Neural cell (in vitro differentiated cells): ENCODE data around the gene FOXO4.

Experiments
- EP300 ChIP-seq: fragments of 450-650 bp; conservative IDR thresholded peaks from 2 replicates; pipeline ENCODE4 v1.6.1; 2014; ENCODE audit warnings: antibody characterized with exemption, mild to moderate bottlenecking, moderate library complexity; ENCODE audit not compliant: poor library complexity, severe bottlenecking
- EZH2 ChIP-seq: fragments of 200-600, 300-800 bp; shearing (Covaris generic), sonication (generic); IDR thresholded peaks from 2 replicates; pipeline ENCODE4 v1.6.1; 2014; ENCODE audit warnings: antibody characterized with exemption, low read length, borderline replicate concordance, mild to moderate bottlenecking; ENCODE audit not compliant: insufficient read depth, poor library complexity, severe bottlenecking
- MXI1 ChIP-seq: fragments of 450-650 bp; conservative IDR thresholded peaks from 2 replicates; pipeline ENCODE4 v1.6.1; 2014; ENCODE audit warnings: antibody characterized with exemption, mild to moderate bottlenecking; ENCODE audit not compliant: poor library complexity, severe bottlenecking
- POLR2AphosphoS5 ChIP-seq: IDR thresholded peaks from 2 replicates; pipeline ENCODE4 v1.6.1; 2012
- RAD21 ChIP-seq: fragments of 450-650 bp; conservative IDR thresholded peaks from 2 replicates; pipeline ENCODE4 v1.6.1; 2014; ENCODE audit warnings: antibody characterized with exemption, mild to moderate bottlenecking, moderate library complexity
- TAF1 ChIP-seq: IDR thresholded peaks from 2 replicates; pipeline ENCODE4 v1.6.1; 2012; ENCODE audit warnings: low read depth
- TF ChIP-seq, protein P1 (sequence below): fragments of 450-650 bp; IDR thresholded peaks from 2 replicates; pipeline ENCODE4 v1.5.1; 2014; ENCODE audit warnings: antibody characterized with exemption, mild to moderate bottlenecking, moderate library complexity; ENCODE audit not compliant: poor library complexity, severe bottlenecking

DNA sequence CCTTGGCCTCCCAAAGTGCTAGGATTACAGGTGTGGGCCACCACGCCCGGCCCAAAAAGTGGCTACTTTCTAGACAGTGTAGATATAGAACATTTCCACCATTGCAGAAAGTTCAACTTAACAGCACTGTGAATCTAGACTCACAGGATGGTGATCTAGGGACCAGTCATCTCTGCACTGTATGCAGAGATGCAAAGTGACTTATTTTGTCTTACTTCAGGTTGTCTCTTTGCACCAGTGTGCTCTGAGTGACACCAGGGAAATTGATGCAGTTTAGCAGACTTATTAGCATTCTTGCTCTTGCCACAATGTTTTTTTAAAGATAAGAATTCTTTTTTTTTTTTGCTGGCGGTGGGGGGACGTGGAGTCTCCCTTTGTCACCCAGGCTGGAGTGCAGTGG, 12.8 kb upstream of the FOXO4 start:
- TF ChIP-seq, protein P1, sequence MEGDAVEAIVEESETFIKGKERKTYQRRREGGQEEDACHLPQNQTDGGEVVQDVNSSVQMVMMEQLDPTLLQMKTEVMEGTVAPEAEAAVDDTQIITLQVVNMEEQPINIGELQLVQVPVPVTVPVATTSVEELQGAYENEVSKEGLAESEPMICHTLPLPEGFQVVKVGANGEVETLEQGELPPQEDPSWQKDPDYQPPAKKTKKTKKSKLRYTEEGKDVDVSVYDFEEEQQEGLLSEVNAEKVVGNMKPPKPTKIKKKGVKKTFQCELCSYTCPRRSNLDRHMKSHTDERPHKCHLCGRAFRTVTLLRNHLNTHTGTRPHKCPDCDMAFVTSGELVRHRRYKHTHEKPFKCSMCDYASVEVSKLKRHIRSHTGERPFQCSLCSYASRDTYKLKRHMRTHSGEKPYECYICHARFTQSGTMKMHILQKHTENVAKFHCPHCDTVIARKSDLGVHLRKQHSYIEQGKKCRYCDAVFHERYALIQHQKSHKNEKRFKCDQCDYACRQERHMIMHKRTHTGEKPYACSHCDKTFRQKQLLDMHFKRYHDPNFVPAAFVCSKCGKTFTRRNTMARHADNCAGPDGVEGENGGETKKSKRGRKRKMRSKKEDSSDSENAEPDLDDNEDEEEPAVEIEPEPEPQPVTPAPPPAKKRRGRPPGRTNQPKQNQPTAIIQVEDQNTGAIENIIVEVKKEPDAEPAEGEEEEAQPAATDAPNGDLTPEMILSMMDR = no peak
- TF ChIP-seq TAF1 (no peak), EP300 (no peak), POLR2AphosphoS5 (no peak), EZH2 (no peak), MXI1 (no peak), RAD21 (no peak)
